ENCODE data around the gene PIK3AP1. TPM values are rescaled to one million over a fixed set of nuclear protein-coding genes. Genes with fewer than 3 reads are reported as not detected.
"Not testable (repeated sequence)": the region's sequence is repeated elsewhere in the genome, so short reads cannot be mapped to it uniquely, and the experiment has no call there.

The PIK3AP1 gene
- polyA plus RNA-seq, 2 of the 4 experiments (the other 2 are of a cell fraction): 1.6 to 3.2 TPM

- Histone ChIP-seq H3K9me3 (no peaks in the 10 kb centered on the region), H3K4me2 (no peak overlapping the region), H3K4me3 (no peak overlapping the region), H3K4me1 (no peaks in the 10 kb centered on the region), H3K27ac (no peak overlapping the region)
- ChIA-PET POLR2A (no interaction called here), CTCF (no interaction called here)
- FAIRE-seq (no peak), ATAC-seq (no peak), DNase-seq (ENCODE audit: low read depth in 1 of 2, low spot score in 1 of 2) (no peak)
- TF ChIP-seq ZFP36 (IDR thresholded peaks at IDR 0.05; ENCODE audit: borderline replicate concordance, partially characterized antibody) (no peak), FOSB (CRISPR knock-in tag; IDR thresholded peaks at IDR 0.05) (no peak), HOXB5 (CRISPR knock-in tag; IDR thresholded peaks at IDR 0.05) (no peak), CEBPB (IDR thresholded peaks at IDR 0.05) (no peak), SMC3 (IDR thresholded peaks at IDR 0.05) (no peak), MAFK (IDR thresholded peaks at IDR 0.05; ENCODE audit: partially characterized antibody) (no peak), KDM5A (IDR thresholded peaks at IDR 0.05) (no peak), EP300 (IDR thresholded peaks at IDR 0.05) (no peak)
- TF ChIP-seq, protein P1, sequence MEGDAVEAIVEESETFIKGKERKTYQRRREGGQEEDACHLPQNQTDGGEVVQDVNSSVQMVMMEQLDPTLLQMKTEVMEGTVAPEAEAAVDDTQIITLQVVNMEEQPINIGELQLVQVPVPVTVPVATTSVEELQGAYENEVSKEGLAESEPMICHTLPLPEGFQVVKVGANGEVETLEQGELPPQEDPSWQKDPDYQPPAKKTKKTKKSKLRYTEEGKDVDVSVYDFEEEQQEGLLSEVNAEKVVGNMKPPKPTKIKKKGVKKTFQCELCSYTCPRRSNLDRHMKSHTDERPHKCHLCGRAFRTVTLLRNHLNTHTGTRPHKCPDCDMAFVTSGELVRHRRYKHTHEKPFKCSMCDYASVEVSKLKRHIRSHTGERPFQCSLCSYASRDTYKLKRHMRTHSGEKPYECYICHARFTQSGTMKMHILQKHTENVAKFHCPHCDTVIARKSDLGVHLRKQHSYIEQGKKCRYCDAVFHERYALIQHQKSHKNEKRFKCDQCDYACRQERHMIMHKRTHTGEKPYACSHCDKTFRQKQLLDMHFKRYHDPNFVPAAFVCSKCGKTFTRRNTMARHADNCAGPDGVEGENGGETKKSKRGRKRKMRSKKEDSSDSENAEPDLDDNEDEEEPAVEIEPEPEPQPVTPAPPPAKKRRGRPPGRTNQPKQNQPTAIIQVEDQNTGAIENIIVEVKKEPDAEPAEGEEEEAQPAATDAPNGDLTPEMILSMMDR (IDR thresholded peaks at IDR 0.05): no peak
- WGBS (ENCODE audit: missing lambda C conversion rate): 76% methylated on average over 2 of the region's 2 CpGs
These were observed 37.2 kb downstream of the PIK3AP1 start for GRCh38 chr10:96683065-96683464.

- ATAC-seq (no peak), DNase-seq (ENCODE audit: low read depth in 1 of 2, low spot score in 1 of 2) (no peak), FAIRE-seq (no peak)
- Histone ChIP-seq H3K4me3 (no peak overlapping the region), H3K4me1 (no peaks in the 10 kb centered on the region), H3K4me2 (no peak overlapping the region), H3K27ac (no peak overlapping the region), H3K9me3 (no peaks in the 10 kb centered on the region)
- ChIA-PET CTCF (no interaction called here), POLR2A (no interaction called here)
- TF ChIP-seq ESRRA (IDR thresholded peaks at IDR 0.05; ENCODE audit: borderline replicate concordance, low read length): no peak
- TF ChIP-seq FOSL2 (IDR thresholded peaks at IDR 0.05): no peak
- 0 out of 2 replicates have a peak, but pooled peaks have one; percentile 4 for TF ChIP-seq FOSL2 (CRISPR knock-in tag; IDR thresholded peaks at IDR 0.05)
- WGBS (ENCODE audit: missing lambda C conversion rate): 36% methylated on average over 3 of the region's 3 CpGs
These were observed 38.8 kb downstream of the PIK3AP1 start for GRCh38 chr10:96681524-96681923.

DNA sequence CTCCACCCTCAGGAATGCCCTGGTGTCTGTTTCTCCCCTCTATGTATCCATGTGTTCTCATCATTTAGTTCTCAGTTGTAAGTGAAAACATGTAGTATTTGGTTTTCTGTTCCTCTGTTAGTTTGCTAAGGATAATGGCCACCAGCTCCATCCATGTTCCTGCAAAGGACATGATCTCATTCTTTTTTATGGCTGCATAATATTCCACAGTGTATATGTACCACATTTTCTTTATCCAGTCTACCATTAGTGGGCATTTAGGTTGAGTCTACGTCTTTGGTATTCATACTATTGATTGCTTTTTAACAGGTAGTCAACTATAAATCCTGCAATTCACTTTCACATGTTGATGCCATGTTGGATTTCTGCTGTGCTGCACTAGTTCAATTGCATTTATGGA lies 39.9 kb downstream of the PIK3AP1 start:
- CTCF ChIA-PET: interaction anchor here (0.9 kb wide), 1 partner anchor 13 kb away, joined by 3 read pairs; no protein-coding TSS in a partner anchor
- DNase-seq (ENCODE audit: low read depth in 1 of 2, low spot score in 1 of 2); H3K4me1 ChIP-seq; FAIRE-seq; H3K9me3 ChIP-seq; ATAC-seq; H3K4me3 ChIP-seq; H3K4me2 ChIP-seq; H3K27ac ChIP-seq; POLR2A ChIA-PET: not testable (repeated sequence)
- WGBS (ENCODE audit: missing lambda C conversion rate): 12% methylated on average over 1 of the region's 1 CpG

GRCh38 chr10:96678725-96679124 lies 41.6 kb downstream of the PIK3AP1 start:
- WGBS (ENCODE audit: missing lambda C conversion rate): 22% methylated on average over 1 of the region's 1 CpG

More at GRCh38 chr10:96678725-96679124, 41.6 kb downstream of the PIK3AP1 start:
- TF ChIP-seq BHLHE40 (IDR thresholded peaks at IDR 0.05; ENCODE audit: low read depth, low read length): no peak
- TF ChIP-seq, protein P2, sequence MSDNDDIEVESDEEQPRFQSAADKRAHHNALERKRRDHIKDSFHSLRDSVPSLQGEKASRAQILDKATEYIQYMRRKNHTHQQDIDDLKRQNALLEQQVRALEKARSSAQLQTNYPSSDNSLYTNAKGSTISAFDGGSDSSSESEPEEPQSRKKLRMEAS (IDR thresholded peaks at IDR 0.05): no peak
- no peak for TF ChIP-seq KDM1A (IDR thresholded peaks at IDR 0.05; ENCODE audit: low read depth)
- TF ChIP-seq EP300 (IDR thresholded peaks at IDR 0.05): no peak
- no peak for TF ChIP-seq USF2 (IDR thresholded peaks at IDR 0.05)
- TF ChIP-seq, protein P3, sequence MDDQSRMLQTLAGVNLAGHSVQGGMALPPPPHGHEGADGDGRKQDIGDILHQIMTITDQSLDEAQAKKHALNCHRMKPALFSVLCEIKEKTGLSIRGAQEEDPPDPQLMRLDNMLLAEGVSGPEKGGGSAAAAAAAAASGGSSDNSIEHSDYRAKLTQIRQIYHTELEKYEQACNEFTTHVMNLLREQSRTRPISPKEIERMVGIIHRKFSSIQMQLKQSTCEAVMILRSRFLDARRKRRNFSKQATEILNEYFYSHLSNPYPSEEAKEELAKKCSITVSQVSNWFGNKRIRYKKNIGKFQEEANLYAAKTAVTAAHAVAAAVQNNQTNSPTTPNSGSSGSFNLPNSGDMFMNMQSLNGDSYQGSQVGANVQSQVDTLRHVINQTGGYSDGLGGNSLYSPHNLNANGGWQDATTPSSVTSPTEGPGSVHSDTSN (IDR thresholded peaks at IDR 0.05): no peak
- Histone ChIP-seq H3K4me1 (peaks cover 4% of the 10 kb centered on the region), H3K27ac (no peak overlapping the region), H3K4me3 (no peak overlapping the region), H3K4me2 (no peak overlapping the region), H3K9me3 (no peaks in the 10 kb centered on the region)
- CTCF ChIA-PET: interaction anchor here (1.0 kb wide), 1 partner anchor 42 kb away, joined by 3 read pairs; the partner anchor contains the start of gene PIK3AP1
- POLR2A ChIA-PET: no interaction called here
- no peak for DNase-seq (ENCODE audit: low read depth in 1 of 2, low spot score in 1 of 2)
- FAIRE-seq: no peak
- no peak for ATAC-seq
